Measurements from ENCODE around the gene AQP2.

DNA sequence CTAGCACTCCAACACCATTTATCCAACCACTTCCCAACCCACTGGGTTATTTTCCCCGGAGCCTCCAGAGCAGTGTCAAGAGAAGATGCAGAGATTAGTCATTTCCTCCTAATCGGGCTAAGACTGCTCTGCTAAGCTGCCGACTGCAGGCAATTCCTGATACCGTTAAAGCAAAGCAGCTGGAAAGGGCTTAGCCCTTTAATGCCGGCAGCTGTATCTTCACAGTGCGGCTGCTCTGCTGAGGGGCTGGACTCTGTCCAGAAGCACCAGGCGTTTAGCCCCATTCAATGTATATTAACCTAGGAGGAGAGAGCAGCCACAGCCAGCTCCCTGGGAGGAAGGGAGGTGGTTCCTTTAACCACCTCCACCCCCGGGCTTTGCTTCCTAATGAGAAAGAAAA lies 33.4 kb downstream of the AQP2 start:
- TF ChIP-seq, protein P1, sequence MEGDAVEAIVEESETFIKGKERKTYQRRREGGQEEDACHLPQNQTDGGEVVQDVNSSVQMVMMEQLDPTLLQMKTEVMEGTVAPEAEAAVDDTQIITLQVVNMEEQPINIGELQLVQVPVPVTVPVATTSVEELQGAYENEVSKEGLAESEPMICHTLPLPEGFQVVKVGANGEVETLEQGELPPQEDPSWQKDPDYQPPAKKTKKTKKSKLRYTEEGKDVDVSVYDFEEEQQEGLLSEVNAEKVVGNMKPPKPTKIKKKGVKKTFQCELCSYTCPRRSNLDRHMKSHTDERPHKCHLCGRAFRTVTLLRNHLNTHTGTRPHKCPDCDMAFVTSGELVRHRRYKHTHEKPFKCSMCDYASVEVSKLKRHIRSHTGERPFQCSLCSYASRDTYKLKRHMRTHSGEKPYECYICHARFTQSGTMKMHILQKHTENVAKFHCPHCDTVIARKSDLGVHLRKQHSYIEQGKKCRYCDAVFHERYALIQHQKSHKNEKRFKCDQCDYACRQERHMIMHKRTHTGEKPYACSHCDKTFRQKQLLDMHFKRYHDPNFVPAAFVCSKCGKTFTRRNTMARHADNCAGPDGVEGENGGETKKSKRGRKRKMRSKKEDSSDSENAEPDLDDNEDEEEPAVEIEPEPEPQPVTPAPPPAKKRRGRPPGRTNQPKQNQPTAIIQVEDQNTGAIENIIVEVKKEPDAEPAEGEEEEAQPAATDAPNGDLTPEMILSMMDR (IDR thresholded peaks at IDR 0.05; ENCODE audit: low read depth, low read length, missing input control): no peak
- no peak for TF ChIP-seq GABPA (IDR thresholded peaks at IDR 0.05 in 1 of 2, conservative IDR thresholded peaks at IDR 0.05 in 1 of 2)
- no peak for TF ChIP-seq SP1 (IDR thresholded peaks at IDR 0.05)
- TF ChIP-seq RAD21 (IDR thresholded peaks at IDR 0.05): no peak
- TF ChIP-seq, protein P2, sequence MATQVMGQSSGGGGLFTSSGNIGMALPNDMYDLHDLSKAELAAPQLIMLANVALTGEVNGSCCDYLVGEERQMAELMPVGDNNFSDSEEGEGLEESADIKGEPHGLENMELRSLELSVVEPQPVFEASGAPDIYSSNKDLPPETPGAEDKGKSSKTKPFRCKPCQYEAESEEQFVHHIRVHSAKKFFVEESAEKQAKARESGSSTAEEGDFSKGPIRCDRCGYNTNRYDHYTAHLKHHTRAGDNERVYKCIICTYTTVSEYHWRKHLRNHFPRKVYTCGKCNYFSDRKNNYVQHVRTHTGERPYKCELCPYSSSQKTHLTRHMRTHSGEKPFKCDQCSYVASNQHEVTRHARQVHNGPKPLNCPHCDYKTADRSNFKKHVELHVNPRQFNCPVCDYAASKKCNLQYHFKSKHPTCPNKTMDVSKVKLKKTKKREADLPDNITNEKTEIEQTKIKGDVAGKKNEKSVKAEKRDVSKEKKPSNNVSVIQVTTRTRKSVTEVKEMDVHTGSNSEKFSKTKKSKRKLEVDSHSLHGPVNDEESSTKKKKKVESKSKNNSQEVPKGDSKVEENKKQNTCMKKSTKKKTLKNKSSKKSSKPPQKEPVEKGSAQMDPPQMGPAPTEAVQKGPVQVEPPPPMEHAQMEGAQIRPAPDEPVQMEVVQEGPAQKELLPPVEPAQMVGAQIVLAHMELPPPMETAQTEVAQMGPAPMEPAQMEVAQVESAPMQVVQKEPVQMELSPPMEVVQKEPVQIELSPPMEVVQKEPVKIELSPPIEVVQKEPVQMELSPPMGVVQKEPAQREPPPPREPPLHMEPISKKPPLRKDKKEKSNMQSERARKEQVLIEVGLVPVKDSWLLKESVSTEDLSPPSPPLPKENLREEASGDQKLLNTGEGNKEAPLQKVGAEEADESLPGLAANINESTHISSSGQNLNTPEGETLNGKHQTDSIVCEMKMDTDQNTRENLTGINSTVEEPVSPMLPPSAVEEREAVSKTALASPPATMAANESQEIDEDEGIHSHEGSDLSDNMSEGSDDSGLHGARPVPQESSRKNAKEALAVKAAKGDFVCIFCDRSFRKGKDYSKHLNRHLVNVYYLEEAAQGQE (IDR thresholded peaks at IDR 0.05): no peak
- no peak for TF ChIP-seq EGR1 (IDR thresholded peaks at IDR 0.05; ENCODE audit: low read depth in 2 of 2)
- no peak for TF ChIP-seq JUND (IDR thresholded peaks at IDR 0.05)
- TF ChIP-seq HNF4G (IDR thresholded peaks at IDR 0.05): no peak

Measured in liver (tissue), 3 donors.